OCI-M1 (cell line): ENCODE results near the gene SMIM44.

ENCODE experiments used
- DNase-seq: peaks from one replicate; lab custom pipeline; 2025; lab: John Stamatoyannopoulos, UW

SMIM44 gene

DNA sequence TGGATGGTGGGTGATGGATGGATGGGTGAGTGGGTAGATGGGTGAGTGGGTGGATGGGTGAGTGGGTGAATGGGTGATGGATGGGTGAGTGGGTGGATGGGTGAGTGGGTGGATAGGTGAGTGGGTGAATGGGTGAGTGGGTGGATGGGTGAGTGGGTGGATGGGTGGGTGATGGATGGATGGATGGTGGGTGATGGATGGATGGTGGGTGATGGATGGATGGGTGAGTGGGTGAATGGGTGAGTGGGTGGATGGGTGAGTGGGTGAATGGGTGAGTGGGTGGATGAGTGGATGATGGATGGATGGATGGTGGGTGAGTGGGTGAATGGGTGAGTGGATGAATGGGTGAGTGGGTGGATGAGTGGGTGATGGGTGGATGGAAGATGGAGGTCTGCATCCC lies 5.7 kb downstream of the SMIM44 start:
- no peak for DNase-seq

DNA sequence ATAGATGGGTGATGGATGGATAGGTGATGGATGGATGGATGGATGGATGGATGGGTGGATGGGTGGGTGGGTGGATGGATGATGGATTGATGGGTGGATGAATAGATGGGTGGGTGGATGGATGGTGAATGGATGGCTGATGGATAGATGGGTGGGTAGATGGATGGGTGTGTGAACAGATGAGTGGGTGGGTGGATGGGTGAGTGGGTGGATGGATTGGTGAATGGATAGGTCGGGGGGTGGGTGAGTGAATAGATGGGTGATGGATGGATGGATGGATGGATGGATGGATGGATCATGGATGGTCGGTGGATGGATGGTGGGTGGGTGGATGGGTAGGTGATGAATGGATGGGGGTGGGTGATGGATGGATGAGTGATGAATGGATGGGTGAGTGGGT lies 6.4 kb downstream of the SMIM44 start:
- no peak for DNase-seq

DNA sequence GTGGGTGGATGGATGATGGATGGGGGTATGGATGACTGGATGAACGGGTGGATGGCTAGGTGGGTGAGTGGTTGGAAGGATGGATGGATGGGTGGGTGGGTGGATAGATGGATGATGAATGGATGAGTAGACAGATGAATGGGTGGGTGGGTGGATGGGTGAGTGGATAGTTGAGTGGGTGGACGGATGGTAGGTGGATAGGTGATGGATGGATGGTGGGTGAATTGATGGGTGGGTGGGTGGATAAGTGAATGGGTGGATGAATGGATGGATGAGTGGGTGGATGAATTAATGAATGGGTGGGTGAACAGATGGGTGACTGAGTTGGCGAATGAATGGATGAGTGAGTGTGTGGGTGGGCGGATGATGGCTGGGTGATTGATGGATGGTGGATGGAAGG lies 7.8 kb downstream of the SMIM44 start:
- no peak for DNase-seq

DNA sequence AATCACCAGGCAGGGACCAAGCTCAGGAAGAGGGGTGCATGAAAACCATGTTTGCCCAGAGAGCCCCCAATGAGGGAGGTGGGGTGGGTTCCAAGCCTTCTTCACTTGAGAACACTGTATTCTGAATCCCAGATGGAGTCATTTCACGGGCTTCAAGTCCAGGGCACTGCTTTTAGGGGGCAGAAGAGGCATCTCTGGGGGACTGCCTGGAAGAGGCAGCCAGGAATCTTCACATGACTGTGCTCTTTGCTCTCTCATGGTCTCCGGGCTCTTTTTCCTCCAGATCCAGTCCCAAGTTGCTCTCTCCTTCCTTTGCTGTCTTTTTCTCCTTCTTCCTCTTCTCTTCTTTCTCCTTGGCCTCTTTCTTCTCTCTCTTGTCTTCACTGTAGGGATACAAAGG lies 8.6 kb downstream of the SMIM44 start:
- no peak for DNase-seq

DNA sequence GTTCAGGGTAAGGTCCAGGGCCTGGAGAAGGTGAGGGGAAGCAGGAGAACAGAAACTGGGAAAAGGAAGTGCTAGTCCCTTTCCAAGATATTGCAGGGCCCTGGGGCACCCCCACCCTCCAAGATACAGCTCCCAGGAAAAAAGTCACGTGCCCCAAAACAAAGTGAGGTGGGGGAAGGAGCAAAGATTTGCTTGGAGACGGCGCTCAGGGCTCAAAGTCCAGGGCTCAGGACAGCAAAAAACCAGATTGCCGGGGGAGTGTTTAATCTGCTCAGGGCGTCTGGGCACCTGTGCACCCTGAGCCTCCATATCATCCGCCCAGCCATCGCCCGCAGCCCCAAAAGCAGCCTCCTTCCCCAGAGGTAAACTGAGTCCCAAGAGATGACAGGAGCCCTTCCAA lies 9.2 kb downstream of the SMIM44 start:
- DNase-seq = no peak

DNA sequence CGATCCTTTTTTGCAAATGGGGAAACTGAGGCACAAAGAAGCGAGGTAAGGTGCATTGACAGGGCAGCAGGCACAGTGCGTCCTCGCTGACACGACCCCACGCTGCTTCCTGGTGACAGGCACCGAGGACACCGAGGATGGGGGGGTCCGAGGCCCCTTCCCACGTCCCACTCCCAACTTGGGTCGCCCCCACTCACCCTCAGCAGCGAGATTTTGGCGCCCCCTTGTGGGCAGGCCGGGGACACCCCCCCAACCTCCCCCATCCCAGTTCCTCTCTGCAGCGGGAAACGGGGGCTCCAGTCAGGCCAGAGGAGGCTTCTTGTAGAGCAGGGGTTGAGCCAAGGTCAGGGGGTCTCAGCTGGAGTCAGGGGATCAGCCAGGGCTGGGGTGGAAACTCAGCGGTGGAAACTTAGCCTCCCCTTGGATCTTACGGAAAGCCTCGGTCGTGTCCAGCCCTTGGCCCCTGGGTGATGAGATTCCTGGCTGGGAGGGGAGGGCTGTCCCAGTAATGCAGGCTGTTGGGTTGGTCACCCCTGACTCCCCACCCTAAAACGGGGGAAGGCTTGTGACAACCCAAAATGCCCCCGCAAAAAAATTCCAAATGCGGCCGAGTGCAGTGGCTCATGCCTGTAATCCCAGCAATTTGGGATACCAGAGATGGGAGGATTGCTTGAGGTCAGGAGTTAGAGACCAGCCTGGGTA lies 11.1 kb downstream of the SMIM44 start:
- peak; percentile 14 for DNase-seq

DNA sequence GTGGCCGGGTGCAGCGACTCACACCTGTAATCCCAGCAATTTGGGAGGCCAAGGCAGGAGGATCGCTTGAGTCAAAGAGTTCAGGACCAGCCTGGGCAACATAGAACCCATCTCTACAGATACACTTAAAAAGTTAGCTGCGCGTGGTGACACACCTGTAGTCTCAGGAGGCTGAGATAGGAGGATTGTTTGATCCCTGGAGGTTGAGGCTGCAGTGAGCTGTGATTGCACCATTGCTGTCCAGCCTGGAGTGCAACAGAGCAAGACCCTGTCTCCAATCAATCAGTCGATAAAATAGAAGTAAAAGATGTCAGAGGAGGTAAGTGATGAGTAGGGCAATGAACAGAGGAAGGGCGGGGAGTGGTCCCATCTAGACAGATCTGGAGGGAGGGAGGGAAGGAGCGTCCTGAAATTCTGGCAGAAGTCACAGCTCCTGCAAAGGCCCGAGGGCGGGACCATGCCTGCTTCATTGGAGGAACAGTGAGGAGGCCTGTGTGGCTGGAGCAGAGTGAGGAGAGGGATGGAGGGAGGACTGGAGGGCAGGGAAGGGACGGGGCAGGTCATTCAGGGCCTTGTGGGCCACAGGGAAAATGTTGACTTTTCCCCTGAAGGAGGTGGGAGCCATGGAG lies 12.6 kb downstream of the SMIM44 start:
- no peak for DNase-seq

DNA sequence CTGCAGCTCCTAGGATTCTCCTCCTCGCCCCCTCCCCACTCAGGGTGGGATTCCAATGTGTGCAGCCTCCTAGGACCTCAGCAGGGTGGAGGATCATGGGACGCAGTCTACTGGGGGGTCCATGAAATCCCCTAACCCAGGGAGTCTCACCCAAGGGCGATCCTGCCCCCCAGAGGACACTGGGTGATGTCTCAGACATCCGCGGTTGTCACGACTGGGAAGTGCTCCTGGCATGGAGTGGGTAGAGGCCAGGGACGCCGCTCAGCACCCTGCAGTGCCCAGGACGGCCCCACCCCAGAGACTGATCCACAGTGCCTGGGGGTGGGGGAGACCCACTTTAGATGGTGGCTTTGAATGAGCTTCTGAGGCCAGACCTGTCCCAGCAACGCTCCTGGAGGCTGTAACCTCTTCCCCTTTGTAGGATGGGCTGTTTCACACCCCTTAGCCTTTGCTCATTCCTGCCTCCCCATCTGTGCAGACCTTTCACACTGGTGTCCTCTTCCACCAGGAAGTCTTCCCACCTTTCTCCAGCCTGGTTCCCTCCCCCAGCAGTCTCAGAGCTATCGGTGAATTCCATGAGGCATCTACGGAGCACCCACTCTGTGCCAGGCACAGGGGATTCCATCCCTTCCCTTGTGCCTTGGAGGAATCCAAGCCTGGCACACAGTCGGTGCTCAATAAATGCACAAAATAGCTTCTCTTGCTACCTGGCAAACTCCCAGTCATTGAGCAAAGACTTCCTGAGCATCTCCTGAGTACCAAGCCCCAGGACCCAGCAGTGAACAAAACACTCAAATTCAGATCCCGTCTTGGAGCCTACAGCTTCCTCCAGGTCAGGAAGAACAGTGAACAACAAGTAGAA lies 13.4 kb downstream of the SMIM44 start:
- DNase-seq = no peak

DNA sequence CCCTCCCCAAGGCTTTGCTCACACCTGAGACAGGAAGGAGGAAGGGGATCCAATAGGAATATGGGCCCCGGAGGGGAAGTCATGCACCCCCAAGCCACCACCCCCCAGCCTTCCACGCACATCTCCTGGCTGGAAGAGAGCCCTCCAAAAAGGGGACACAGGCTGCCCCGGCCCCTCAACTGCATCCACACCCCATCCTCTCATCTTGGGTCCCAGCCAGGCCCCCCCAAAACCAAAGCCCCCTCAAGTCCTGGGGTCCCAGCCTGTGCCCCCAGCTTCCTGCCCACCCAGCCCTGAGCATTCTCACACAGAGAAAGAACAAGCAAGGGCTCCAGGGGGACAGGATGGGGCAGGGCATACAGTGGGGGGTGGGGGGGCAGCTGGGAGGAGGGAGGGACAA lies 15.0 kb downstream of the SMIM44 start:
- no peak for DNase-seq

DNA sequence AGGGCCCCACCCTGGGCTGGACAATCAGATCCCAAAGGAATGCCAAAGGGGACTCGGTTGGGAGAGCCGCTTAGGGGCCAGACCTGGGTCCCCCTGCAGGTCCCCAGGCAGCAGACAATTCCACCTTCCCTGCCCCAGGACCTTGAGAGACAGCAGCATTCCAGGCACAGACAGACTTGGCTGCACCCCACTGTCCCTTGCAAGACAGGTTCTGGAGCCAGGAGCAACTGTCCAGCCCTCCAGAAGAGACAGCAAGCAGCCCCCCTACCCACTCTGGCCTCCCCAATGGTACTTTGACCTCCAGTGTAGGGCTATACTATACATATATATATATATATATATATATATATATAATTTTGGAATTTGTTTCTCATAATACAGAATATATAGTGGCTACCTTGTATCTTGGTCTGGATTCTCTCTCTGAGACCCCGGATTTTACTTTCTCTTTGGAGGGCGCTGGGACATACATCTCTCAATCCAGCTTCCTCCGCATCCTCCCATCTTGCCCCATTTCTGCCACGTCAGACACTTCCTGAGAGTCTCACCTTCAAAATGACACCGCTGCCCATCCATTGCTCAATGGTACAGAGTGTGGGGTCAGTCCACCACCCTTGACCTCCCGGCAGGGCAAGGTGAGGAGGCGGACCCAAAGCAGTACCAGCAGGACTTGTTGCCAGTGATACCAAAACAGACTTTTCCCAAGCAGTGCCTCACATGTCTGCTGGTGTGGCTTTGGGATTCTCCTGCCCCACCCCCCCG lies 15.6 kb downstream of the SMIM44 start:
- peak; percentile 10 for DNase-seq

DNA sequence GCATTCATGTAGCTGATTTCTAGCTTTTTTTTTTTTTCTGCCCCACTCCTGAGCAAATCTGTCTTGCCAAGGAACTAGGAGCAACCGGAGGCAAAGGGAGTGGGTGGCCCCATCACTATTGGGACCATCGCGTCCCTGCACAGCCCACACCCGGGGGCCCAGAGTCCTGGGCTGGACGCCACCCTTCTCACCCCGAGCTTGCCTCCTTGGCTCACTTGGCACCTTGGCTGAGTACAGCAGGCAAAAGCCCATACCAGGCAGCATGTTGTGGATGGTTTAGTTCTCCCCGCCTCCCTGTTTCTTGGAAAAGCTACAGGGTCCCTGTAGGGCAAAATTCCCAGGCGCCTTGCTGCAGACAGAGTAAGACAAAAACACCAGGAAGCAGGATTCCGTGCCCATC lies 16.6 kb downstream of the SMIM44 start:
- no peak for DNase-seq

DNA sequence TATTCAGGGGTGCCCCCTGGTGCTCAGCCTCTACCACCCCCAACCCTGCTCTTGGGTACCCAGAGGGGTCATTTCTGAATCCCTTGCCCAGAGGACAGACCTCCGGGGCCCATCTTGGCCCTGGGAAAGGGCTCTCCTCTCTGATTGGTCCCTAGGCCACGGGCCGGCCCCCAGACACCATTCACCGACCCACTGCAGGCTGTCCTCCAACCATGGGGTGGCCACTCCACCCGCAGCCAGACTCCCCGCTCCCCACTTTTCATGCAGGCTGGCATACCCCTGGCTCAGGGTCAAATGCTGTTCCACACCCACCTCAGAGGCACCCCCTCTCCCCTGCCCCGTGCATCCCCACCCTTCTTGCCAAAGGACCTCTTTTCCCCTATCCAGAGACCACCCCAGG lies 17.7 kb downstream of the SMIM44 start:
- no peak for DNase-seq

DNA sequence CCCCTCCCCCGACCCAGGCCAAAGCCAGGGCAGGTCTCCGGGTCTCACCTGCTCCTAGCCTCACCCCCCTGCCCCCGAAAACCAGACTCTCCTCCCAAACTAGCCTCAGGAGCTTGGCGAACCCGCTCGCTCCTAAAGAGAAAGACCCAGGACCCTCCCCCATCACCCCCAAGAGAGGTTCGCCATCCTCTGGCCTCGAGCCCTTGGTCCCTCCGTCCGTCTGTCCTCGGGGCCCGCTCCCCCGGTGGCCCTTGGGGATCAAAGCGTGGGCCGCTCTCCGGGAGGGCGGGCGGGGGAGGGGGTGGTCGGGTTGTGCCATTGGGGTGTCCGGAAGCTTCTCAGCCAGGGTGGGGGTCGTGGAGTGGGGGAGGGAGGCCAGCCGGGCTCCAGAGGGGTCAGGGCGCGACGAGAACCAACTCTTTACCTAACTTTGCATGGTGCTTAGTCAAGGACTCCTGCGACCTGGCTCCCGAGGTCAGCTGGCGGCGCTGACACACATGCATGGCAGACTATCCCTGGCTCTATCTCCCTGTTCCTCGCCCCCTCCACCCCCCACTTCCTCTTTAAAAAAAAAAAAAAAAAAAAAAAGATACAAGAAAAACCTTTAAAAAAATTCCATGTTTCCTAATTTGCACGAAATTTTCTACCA lies 18.5 kb downstream of the SMIM44 start:
- DNase-seq = no peak

DNA sequence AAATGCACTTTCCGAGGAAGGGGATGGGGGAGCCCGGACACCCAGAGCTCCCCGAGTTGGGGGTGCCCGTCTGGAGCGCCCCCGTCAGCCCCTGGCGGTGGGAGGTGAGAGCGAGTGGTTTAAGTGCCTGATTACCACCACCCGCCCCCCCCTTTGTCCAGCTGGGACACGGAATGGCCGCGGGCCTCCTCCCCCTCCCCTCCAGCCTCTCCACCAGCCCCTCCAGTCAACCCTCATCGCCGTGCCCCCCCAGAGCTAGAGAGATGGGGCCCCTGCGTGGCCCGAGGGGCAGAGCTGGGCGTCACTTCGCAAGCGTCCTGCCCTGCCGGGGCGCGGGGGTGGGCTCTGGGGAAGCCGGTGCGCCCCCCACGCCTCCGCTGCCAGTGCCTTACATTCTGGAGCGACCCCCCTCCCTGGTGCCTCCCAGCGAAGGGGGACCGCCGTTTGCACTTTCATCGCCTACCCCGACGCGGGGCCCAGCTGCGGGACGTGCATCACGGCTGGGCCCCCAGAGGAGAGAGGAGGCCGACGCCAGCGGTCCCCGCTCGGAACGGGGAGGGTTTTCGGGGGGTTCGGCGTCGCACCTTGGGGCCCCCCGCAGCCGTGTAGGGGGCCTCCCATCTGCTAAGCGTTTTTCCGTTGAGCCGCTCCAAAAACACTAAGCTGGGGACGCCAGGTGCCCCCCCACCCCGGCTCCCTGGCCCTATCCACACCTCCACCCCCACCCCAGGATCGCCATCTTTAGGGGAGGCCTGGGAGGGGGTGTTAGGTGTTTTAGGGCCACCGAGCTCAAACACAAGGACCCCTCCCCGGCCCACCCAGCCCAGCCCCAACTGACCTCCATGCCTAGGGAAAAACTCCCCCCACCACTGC lies 19.3 kb downstream of the SMIM44 start:
- no peak for DNase-seq

DNA sequence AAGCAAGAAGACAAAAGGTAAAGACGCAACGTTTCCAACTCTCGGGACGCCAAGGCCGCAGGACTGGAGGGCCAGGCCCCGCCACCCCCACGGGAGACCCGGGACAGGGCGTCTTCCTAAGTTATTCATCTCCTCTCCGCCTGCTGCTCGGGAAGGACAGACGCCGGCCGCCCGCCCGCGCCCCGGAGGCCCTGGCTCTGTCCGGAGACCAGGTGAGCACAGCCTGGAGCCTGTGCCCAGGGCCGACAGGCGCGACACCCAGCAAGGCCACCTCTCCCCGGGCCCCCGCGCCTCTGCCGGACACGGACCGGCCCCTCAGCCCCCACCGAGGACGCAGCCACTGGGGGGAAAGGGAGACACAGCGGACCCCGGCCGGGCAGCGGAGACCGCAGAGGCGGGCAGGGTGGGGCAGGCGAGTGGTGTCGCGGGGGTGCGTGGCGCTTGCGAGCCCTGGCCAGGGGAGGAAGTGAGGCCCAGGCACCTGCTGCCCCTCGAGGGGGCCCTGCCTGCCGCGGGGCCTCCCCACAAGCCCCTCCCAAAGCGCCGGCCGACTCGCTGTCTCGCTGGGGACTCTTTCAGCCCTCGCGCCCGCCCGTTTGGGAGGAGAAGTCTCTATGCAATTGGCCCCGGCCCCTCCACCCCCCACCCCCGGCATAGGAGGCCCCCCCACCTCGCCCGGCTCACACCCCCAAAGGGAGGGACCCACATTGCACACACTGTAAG lies 20.1 kb downstream of the SMIM44 start:
- DNase-seq = no peak

DNA sequence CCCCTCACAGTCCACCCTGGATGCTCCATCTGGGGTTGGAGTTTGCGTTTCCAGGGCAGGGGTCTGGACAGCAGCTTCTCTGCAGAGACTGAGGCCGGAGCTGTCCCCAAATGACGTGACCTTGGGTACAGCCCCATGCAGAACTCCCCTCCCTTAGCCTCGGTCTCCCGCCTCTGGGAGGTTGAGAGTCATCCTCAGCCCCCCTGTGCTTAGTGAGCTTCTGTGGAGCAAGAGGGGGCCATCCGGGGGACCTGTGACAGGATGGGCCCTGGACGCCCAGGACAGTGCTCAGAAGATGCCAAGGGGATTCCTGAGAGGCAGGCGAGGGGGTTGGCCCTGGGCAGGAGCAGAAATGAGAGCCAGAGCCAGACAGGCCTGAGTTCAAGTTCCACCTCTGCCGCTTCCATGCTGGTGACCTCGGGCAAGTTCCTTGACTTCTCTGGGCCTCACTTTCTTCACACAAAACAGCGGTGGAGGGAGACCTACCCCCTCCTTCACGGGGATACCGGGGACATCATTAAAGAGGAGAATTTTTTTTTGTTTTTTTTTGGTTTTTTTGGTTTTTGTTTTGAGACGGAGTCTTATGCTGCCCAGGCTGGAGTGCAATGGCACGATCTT lies 23.2 kb downstream of the SMIM44 start:
- DNase-seq = no peak

DNA sequence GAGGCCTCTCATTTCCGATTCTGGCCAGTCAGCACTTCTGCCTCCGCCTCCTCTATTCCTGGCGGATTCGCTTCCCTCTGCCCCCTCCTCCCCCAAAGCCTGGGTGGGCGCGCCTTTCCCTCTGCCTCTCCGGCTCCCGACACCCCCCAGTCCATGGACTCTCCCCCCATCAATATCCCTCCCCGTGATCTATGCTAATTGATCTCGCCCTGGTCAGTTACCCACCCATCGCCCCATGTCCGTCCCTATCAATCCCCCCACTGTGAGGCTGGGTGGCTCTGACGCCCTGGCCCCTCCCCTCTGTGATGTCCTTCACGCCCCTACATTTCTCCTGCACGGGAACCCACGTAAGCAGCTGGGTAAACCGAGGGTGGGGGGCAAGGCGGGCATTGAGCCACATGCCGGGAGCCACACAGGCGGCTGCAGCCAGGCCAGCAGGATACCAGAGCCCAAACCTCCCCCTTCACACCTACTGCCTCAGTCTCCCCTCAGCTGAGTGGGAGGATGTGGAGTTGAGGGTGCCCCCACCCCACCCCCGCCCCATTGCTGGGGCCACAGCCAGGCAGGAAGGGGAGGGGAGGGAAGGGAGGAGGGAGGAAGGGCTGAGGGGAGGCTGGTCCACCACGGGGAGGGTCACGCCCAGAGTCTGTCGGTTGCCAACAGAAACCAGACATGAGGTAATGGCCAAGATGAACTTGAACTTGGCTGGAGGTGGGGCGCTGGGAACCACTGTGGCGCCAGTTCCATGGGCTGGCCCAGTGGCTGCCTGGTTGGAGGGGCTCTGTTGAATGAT lies 24.0 kb downstream of the SMIM44 start:
- DNase-seq = peak; percentile 2

DNA sequence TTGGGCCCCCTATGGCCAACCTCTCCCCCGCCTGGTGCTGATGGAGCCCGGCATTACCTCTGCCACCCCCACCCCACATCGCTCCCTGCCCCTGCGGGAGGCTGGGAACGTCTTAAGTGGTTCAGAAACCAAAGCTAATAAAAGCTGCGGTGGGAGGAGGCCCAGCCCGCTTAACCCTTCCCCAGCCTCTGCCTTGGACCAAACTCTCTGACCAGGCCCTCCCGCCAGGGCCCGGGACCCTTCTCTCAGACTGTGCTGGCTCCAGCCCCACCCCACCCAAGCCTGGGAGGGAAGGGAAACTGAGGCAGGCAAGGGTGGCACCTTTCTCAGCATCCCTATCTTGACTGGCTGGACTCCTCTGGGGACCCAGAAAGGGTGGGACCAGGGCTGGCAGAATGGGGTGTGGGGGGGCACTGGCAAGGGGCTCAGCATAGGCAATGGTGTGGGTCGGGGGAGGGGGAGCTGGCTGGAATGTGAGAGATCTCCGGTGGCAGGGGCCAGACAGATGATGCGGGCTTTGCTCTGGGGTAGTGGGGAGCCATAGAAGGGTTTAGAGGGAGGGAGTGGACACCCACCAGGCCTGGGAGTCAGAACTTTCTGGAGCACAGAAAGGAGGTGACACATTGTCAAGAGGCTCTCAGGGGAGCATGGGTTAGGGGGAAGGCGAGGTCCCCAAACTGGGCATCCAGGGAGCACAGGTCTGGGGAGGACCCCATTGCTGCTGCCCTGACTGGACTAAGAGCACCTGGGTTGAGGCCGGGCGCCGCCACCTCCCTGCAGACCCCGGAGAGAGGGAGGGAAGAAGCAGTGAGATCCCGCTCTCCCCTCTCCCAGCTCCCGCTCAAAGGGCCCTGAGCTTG lies 24.8 kb downstream of the SMIM44 start:
- DNase-seq = no peak
